Measurements from ENCODE around the gene ZMAT5. TPM values are rescaled to one million over a fixed set of nuclear protein-coding genes. Genes with fewer than 3 reads are reported as not detected.

The ZMAT5 gene
- total RNA-seq, 1 experiment from 2014 or later: 13.4 TPM

DNA sequence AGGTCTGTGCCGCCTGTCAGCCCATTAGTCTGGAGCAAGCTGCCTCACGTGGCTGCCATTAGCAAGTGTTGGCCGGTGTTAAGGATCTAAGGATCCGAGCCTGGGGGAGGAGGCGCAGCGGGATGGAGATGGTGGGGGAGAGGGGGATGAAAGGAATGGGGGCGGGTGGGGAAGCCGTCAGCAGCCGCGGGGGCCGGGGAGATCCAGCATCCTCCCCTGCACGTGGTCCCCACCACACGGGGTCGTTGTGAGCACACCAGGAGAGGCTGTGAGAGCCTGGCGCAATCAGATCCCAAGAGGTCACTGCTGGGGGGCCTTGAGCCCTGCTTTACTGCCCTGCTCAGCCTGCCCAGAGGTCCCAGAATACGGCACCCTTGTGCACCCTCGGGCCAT lies 39.7 kb downstream of the ZMAT5 start:
- ATAC-seq: peak; percentile 76
- Mint-ChIP-seq H3K27ac (no peak overlapping the region), H3K27me3 (ENCODE audit: low read depth) (peaks cover 9% of the 10 kb centered on the region), H3K36me3 (no peaks in the 10 kb centered on the region), H3K4me1 (no peaks in the 10 kb centered on the region), H3K9me3 (no peaks in the 10 kb centered on the region), H3K4me3 (no peak overlapping the region)
- peak; percentile 76 for DNase-seq (ENCODE audit: low spot score)
- POLR2A ChIA-PET: no interaction called here
- CTCF ChIA-PET: interaction anchor here (0.5 to 1.6 kb wide), 8 partner anchors 10 to 561 kb away, joined by 3 to 7 read pairs (median 4); no protein-coding TSS in a partner anchor
- TF ChIP-seq EMX1 (CRISPR knock-in tag; IDR thresholded peaks at IDR 0.05) (no peak), USF2 (CRISPR knock-in tag; IDR thresholded peaks at IDR 0.05) (peak; percentile 51), MAX (CRISPR knock-in tag; IDR thresholded peaks at IDR 0.05) (peak; percentile 42; the same call in 1 of the 2 replicates)

DNA sequence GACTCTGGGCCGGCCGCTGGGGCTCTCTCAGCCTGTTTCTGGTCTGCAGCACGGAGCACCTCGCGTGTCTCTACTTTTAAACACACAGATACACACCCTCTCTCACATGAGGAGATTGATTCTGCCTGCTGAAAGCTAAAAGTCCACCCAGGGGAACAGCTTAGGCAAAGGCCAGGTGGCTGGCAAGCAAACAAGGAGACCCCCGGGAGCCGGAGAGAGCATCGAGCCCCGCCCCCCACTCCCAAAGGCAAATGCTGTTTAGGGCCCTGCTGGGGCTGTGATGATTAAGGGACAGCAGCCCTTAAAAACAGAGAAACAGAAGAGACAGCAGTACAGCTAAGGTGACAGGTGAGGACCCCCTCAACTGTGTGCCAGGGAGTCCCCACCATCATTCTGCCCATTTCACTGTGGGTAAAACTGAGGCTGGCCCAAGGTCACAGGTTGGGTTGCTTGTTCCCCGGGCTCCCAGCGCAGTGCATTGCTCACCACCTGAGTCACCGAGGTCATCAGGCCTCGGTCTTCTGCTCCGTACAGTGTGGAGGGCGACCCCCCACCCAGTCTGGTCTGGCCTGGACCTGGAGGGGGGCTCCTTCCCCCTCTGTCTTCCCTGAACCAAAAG lies 40.2 kb downstream of the ZMAT5 start:
- H3K9me3 Mint-ChIP-seq: no peaks in the 10 kb centered on the region
- no peaks in the 10 kb centered on the region for H3K36me3 Mint-ChIP-seq
- ATAC-seq (no peak), DNase-seq (ENCODE audit: low spot score) (no peak)
- ChIA-PET POLR2A (no interaction called here), CTCF (interaction anchor here (0.5 to 1.6 kb wide), 8 partner anchors 9 to 561 kb away, joined by 3 to 7 read pairs (median 4); no protein-coding TSS in a partner anchor)
- H3K4me1 Mint-ChIP-seq: no peaks in the 10 kb centered on the region
- no peak overlapping the region for H3K27ac Mint-ChIP-seq
- H3K27me3 Mint-ChIP-seq (ENCODE audit: low read depth): peaks cover 13% of the 10 kb centered on the region
- TF ChIP-seq USF1 (CRISPR knock-in tag; IDR thresholded peaks at IDR 0.05) (no peak), GTF2I (CRISPR knock-in tag; conservative IDR thresholded peaks at IDR 0.05) (peak; percentile 92), MXD4 (CRISPR knock-in tag; IDR thresholded peaks at IDR 0.05; ENCODE audit: borderline replicate concordance) (no peak), RORB (CRISPR knock-in tag; IDR thresholded peaks at IDR 0.05) (no peak), ESRRA (CRISPR knock-in tag; IDR thresholded peaks at IDR 0.05; ENCODE audit: borderline replicate concordance) (peak; percentile 97; the same call in 1 of the 2 replicates), MAX (CRISPR knock-in tag; IDR thresholded peaks at IDR 0.05) (0 out of 2 replicates have a peak, but pooled peaks have one; percentile 20)
- no peak overlapping the region for H3K4me3 Mint-ChIP-seq

- Mint-ChIP-seq H3K27me3 (ENCODE audit: low read depth) (peaks cover 19% of the 10 kb centered on the region), H3K36me3 (no peaks in the 10 kb centered on the region), H3K4me1 (no peaks in the 10 kb centered on the region), H3K9me3 (no peaks in the 10 kb centered on the region), H3K4me3 (no peak overlapping the region), H3K27ac (no peak overlapping the region)
- ChIA-PET CTCF (interaction anchor here (1.2 kb wide), 1 partner anchor 25 kb away, joined by 3 read pairs; no protein-coding TSS in a partner anchor), POLR2A (no interaction called here)
- DNase-seq (ENCODE audit: low spot score) (no peak), ATAC-seq (no peak)
- TF ChIP-seq HMGXB4 (CRISPR knock-in tag; IDR thresholded peaks at IDR 0.05): no peak
- TF ChIP-seq NR1H2 (CRISPR knock-in tag; IDR thresholded peaks at IDR 0.05): no peak
- TF ChIP-seq, protein P1, sequence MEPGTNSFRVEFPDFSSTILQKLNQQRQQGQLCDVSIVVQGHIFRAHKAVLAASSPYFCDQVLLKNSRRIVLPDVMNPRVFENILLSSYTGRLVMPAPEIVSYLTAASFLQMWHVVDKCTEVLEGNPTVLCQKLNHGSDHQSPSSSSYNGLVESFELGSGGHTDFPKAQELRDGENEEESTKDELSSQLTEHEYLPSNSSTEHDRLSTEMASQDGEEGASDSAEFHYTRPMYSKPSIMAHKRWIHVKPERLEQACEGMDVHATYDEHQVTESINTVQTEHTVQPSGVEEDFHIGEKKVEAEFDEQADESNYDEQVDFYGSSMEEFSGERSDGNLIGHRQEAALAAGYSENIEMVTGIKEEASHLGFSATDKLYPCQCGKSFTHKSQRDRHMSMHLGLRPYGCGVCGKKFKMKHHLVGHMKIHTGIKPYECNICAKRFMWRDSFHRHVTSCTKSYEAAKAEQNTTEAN (CRISPR knock-in tag; IDR thresholded peaks at IDR 0.05): no peak
- TF ChIP-seq USF2 (CRISPR knock-in tag; IDR thresholded peaks at IDR 0.05): no peak
- TF ChIP-seq, protein P2, sequence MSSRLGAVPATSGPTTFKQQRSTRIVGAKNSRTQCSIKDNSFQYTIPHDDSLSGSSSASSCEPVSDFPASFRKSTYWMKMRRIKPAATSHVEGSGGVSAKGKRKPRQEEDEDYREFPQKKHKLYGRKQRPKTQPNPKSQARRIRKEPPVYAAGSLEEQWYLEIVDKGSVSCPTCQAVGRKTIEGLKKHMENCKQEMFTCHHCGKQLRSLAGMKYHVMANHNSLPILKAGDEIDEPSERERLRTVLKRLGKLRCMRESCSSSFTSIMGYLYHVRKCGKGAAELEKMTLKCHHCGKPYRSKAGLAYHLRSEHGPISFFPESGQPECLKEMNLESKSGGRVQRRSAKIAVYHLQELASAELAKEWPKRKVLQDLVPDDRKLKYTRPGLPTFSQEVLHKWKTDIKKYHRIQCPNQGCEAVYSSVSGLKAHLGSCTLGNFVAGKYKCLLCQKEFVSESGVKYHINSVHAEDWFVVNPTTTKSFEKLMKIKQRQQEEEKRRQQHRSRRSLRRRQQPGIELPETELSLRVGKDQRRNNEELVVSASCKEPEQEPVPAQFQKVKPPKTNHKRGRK (CRISPR knock-in tag; IDR thresholded peaks at IDR 0.05; ENCODE audit: borderline replicate concordance): no peak
- no peak for TF ChIP-seq SP1 (CRISPR knock-in tag; conservative IDR thresholded peaks at IDR 0.05)
- no peak for TF ChIP-seq IRF2 (CRISPR knock-in tag; IDR thresholded peaks at IDR 0.05; ENCODE audit: borderline replicate concordance, low read depth)
- no peak for TF ChIP-seq E2F4 (CRISPR knock-in tag; IDR thresholded peaks at IDR 0.05; ENCODE audit: borderline replicate concordance, low read depth)
- no peak for TF ChIP-seq NFE2L1 (CRISPR knock-in tag; IDR thresholded peaks at IDR 0.05)
- no peak for TF ChIP-seq HMGA2 (CRISPR knock-in tag; IDR thresholded peaks at IDR 0.05)
- TF ChIP-seq ZBTB21 (CRISPR knock-in tag; IDR thresholded peaks at IDR 0.05; ENCODE audit: borderline replicate concordance): no peak
Measured at GRCh38 chr22:29726106-29726505, 40.7 kb downstream of the ZMAT5 start.

Data from WTC11 (cell line).